Gastroesophageal sphincter (tissue), 3 donors: Measurements from ENCODE around the gene GTF2A1.

Experiments
- EP300 ChIP-seq: sonication (generic); formaldehyde crosslinking; IDR thresholded peaks from one replicate; pipeline ENCODE4 v1.6.1; 2017; ENCODE audit warnings: antibody characterized with exemption, mild to moderate bottlenecking
- POLR2AphosphoS5 ChIP-seq: sonication (generic); formaldehyde crosslinking; IDR thresholded peaks from one replicate; pipeline ENCODE4 v1.6.1; 2017; ENCODE audit warnings: antibody characterized with exemption
- TF ChIP-seq, protein P1 (sequence below), 4 experiments: fragments of 200-600 bp in 2 of 4; fragments of 450-650 bp in 2 of 4; sonication (generic) in 1 of 4; IDR thresholded peaks; one replicate each; pipeline ENCODE4 v1.5.1; 2017 to 2019; ENCODE audit warnings: antibody characterized with exemption in 4 of 4, mild to moderate bottlenecking in 2 of 4, moderate library complexity in 2 of 4

DNA sequence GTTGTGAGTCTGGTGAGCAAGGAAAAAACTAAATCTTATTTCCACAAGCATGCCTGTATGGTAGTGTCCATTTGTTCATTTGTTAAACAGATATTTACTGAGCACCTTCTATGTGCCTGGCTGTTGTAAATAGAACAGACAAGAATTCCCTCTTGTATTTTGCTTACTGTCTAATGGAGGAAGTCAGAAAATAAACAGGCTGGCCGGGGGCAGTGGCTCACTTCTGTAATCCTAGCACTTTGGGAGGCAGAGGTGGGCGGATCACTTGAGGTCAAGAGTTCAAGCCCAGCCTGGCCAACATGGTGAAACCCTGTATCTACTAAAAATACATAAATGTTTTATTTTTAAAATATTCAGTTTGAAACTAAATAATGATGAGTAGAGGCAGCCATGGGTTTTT is 79.3 kb downstream of the GTF2A1 start:
- TF ChIP-seq, protein P1, sequence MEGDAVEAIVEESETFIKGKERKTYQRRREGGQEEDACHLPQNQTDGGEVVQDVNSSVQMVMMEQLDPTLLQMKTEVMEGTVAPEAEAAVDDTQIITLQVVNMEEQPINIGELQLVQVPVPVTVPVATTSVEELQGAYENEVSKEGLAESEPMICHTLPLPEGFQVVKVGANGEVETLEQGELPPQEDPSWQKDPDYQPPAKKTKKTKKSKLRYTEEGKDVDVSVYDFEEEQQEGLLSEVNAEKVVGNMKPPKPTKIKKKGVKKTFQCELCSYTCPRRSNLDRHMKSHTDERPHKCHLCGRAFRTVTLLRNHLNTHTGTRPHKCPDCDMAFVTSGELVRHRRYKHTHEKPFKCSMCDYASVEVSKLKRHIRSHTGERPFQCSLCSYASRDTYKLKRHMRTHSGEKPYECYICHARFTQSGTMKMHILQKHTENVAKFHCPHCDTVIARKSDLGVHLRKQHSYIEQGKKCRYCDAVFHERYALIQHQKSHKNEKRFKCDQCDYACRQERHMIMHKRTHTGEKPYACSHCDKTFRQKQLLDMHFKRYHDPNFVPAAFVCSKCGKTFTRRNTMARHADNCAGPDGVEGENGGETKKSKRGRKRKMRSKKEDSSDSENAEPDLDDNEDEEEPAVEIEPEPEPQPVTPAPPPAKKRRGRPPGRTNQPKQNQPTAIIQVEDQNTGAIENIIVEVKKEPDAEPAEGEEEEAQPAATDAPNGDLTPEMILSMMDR (IDR thresholded peaks at IDR 0.05), result no peak
- TF ChIP-seq POLR2AphosphoS5, result no peak
- no peak for TF ChIP-seq EP300
